Temporal lobe (tissue), 2 donors: ENCODE data around the gene TRIM31. TPM values are rescaled to one million over a fixed set of nuclear protein-coding genes. Genes with fewer than 3 reads are reported as not detected.

Experiments used
- small RNA-seq: library from RNA; depleted of rRNA; stranded (forward); fragments of <200 nt; gene quantifications from one replicate; pipeline ENCODE3, GENCODE V24; 2014; ENCODE audit warnings: low replicate concordance
- total RNA-seq: library from RNA; depleted of rRNA; stranded (reverse); fragments of >200 nt; gene quantifications from one replicate; pipeline ENCODE4 v1.2.3, GENCODE V29; 2014

Gene TRIM31
- total RNA-seq, 1 donor from 2014 or later = not detected

Small RNA genes lying within 50 kb of the gene (small RNA-seq; reads per million reads assigned to genes)
- not detected for gene RF00554
- not detected for gene RF02219
- not detected for gene RF02220

Other genes with a start within 250 kb of the TRIM31 start
- 43.5 TPM for gene HLA-A, start 170.6 kb downstream of the TRIM31 start, total RNA-seq
- gene POLR1H, start 51.8 kb downstream of the TRIM31 start, total RNA-seq = 6.9 TPM
- gene PPP1R11, start 45.9 kb downstream of the TRIM31 start, total RNA-seq = 17.2 TPM
- not detected for gene RNF39, start 37.3 kb downstream of the TRIM31 start, total RNA-seq
- gene TRIM40, start 23.1 kb upstream of the TRIM31 start, total RNA-seq = not detected
- 0.25 TPM for gene TRIM10, start 48.1 kb upstream of the TRIM31 start, total RNA-seq
- gene TRIM15, start 50.5 kb upstream of the TRIM31 start, total RNA-seq = not detected
- 14.3 TPM for gene TRIM26, start 100.3 kb upstream of the TRIM31 start, total RNA-seq
- 5.9 TPM for gene TRIM39, start 213.8 kb upstream of the TRIM31 start, total RNA-seq
- 31.7 TPM for gene RPP21, start 232.1 kb upstream of the TRIM31 start, total RNA-seq